Neural cell (in vitro differentiated cells): Measurements from ENCODE around the gene SLC39A10.

Experiments
- EZH2 ChIP-seq: fragments of 200-600, 300-800 bp; shearing (Covaris generic), sonication (generic); IDR thresholded peaks from 2 replicates; pipeline ENCODE4 v1.6.1; 2014; ENCODE audit warnings: antibody characterized with exemption, low read length, borderline replicate concordance, mild to moderate bottlenecking; ENCODE audit not compliant: insufficient read depth, poor library complexity, severe bottlenecking
- TF ChIP-seq, protein P1 (sequence below): fragments of 450-650 bp; IDR thresholded peaks from 2 replicates; pipeline ENCODE4 v1.5.1; 2014; ENCODE audit warnings: antibody characterized with exemption, mild to moderate bottlenecking, moderate library complexity; ENCODE audit not compliant: poor library complexity, severe bottlenecking

DNA sequence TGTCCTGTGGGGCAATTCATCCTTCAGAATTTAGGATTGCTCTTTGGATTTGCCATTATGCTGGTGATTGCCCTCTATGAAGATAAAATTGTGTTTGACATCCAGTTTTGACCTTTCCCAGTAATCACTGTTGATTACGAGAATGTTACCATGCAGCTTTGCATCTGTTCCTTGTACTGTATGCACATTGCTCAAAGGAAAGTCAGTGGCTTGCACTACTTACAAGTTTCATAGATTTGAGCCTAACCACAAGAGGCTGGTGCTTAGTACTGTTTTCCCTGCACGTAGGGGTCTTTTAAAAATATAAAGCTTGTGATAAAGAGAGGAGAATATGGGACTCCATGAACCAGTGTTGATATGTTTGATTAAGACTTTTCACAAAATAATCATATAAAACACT lies 77.9 kb downstream of the SLC39A10 start:
- no peak for TF ChIP-seq EZH2
- TF ChIP-seq, protein P1, sequence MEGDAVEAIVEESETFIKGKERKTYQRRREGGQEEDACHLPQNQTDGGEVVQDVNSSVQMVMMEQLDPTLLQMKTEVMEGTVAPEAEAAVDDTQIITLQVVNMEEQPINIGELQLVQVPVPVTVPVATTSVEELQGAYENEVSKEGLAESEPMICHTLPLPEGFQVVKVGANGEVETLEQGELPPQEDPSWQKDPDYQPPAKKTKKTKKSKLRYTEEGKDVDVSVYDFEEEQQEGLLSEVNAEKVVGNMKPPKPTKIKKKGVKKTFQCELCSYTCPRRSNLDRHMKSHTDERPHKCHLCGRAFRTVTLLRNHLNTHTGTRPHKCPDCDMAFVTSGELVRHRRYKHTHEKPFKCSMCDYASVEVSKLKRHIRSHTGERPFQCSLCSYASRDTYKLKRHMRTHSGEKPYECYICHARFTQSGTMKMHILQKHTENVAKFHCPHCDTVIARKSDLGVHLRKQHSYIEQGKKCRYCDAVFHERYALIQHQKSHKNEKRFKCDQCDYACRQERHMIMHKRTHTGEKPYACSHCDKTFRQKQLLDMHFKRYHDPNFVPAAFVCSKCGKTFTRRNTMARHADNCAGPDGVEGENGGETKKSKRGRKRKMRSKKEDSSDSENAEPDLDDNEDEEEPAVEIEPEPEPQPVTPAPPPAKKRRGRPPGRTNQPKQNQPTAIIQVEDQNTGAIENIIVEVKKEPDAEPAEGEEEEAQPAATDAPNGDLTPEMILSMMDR, result no peak
